H1 (cell line): ENCODE measurements around the gene HOXA10. TPM values are rescaled to one million over a fixed set of nuclear protein-coding genes. Genes with fewer than 3 reads are reported as not detected.
A peak's percentile ranks its signal among the peaks of the same experiment; 100 is the strongest.

Experiments used
- CTCF ChIA-PET: fragments of 300-600 bp; sonication (Branson Sonifier 250); formaldehyde crosslinking; loops from one replicate; lab custom pipeline; 2021; ENCODE audit not compliant: partially characterized antibody; lab: Charles Lee
- POLR2A ChIA-PET: fragments of 300-600 bp; sonication (Branson Sonifier 250); formaldehyde crosslinking; loops from one replicate; lab custom pipeline; 2021; ENCODE audit warnings: inconsistent platforms; ENCODE audit not compliant: partially characterized antibody; lab: Charles Lee
- DNase-seq, 2 experiments: peaks; one replicate each; pipeline versions ENCODE4 v3.0.0 to v3.0.0-alpha.2; 2010 to 2022; ENCODE audit warnings: low spot score in 2 of 2, low read depth in 1 of 2, mixed read lengths in 1 of 2
- FAIRE-seq: peaks from 2 replicates; lab custom pipeline; 2011; peaks lifted over from hg19 to GRCh38; lab: Jason Lieb, UNC
- H2AFZ ChIP-seq: 2 replicates; pipeline ENCODE4 v1.8.1; 2012; ENCODE audit warnings: low read length, inconsistent platforms
- H2AK5ac ChIP-seq: 2 replicates; pipeline ENCODE4 v1.6.1; 2013; ENCODE audit warnings: low read depth, low read length
- H2BK120ac ChIP-seq: replicated peaks from 2 replicates; pipeline ENCODE3; 2013; ENCODE audit warnings: low read depth, low read length, inconsistent platforms
- H2BK12ac ChIP-seq: 2 replicates; pipeline ENCODE4 v1.6.1; 2013; ENCODE audit warnings: low read depth, low read length
- H2BK15ac ChIP-seq: 2 replicates; pipeline ENCODE4 v1.6.1; 2013; ENCODE audit warnings: low read length
- H2BK20ac ChIP-seq: 2 replicates; pipeline ENCODE4 v1.6.1; 2013; ENCODE audit warnings: low read length
- H2BK5ac ChIP-seq: 2 replicates; pipeline ENCODE4 v1.6.1; 2013; ENCODE audit warnings: low read depth, low read length
- H3K14ac ChIP-seq: 2 replicates; pipeline ENCODE4 v1.6.1; 2013; ENCODE audit warnings: inconsistent platforms; ENCODE audit not compliant: insufficient read length
- H3K18ac ChIP-seq: 2 replicates; pipeline ENCODE4 v1.6.1; 2013; ENCODE audit warnings: low read length; ENCODE audit errors: extremely low read depth
- H3K23ac ChIP-seq: 2 replicates; pipeline ENCODE4 v1.6.1; 2013; ENCODE audit warnings: inconsistent platforms; ENCODE audit not compliant: insufficient read length
- H3K23me2 ChIP-seq: 2 replicates; pipeline ENCODE4 v1.6.1; 2013; ENCODE audit warnings: low read depth, low read length
- H3K27ac ChIP-seq: 2 replicates; pipeline ENCODE4 v1.6.1; 2011; ENCODE audit warnings: low read depth, low read length, inconsistent platforms
- H3K27me3 ChIP-seq, 4 experiments: replicated peaks in 1 of 4; 1 replicate in 1 of 4; 2 replicates in 3 of 4; pipeline versions ENCODE4 v1.6.1 to v1.8.1; 2011 to 2013; ENCODE audit warnings: low read length in 3 of 4, mild to moderate bottlenecking in 3 of 4, inconsistent platforms in 2 of 4, mixed read lengths in 2 of 4, moderate library complexity in 1 of 4; ENCODE audit not compliant: control insufficient read depth in 3 of 4, insufficient read depth in 3 of 4; ENCODE audit errors: extremely low read depth in 1 of 4
- H3K36me3 ChIP-seq, 4 experiments: 2 replicates each; pipeline versions ENCODE4 v1.6.1 to v1.8.1; 2011 to 2013; ENCODE audit warnings: mild to moderate bottlenecking in 4 of 4, low read length in 3 of 4, moderate library complexity in 2 of 4, control low read depth in 1 of 4, inconsistent platforms in 1 of 4; ENCODE audit not compliant: insufficient read depth in 4 of 4, control insufficient read depth in 2 of 4
- H3K4ac ChIP-seq: replicated peaks from 2 replicates; pipeline ENCODE3; 2013; ENCODE audit warnings: low read length, low read depth, mixed read lengths, inconsistent platforms; ENCODE audit not compliant: insufficient read length
- H3K4me1 ChIP-seq, 4 experiments: replicated peaks in 1 of 4; 1 replicate in 1 of 4; 2 replicates in 3 of 4; pipeline versions ENCODE4 v1.6.1 to v1.8.1; 2011 to 2013; ENCODE audit warnings: low read length in 3 of 4, inconsistent platforms in 2 of 4, mixed read lengths in 1 of 4; ENCODE audit not compliant: insufficient read depth in 4 of 4, control insufficient read depth in 3 of 4
- H3K4me2 ChIP-seq, 2 experiments: 2 replicates each; pipeline versions ENCODE4 v1.6.1 to v1.8.1; 2011 to 2013; ENCODE audit warnings: low read depth in 2 of 2, low read length in 2 of 2, control low read depth in 1 of 2, inconsistent platforms in 1 of 2, mild to moderate bottlenecking in 1 of 2; ENCODE audit not compliant: insufficient read depth in 1 of 2
- H3K4me3 ChIP-seq, 4 experiments: fragments of 200-600, 300-600 bp in 1 of 4; sonication (generic), shearing (Covaris generic), sonication (Bioruptor Twin) in 1 of 4; 2 replicates each; pipeline versions ENCODE4 v1.5.1 to v1.8.1; 2011 to 2016; ENCODE audit warnings: low read length in 4 of 4, low read depth in 3 of 4, control low read depth in 2 of 4, inconsistent platforms in 2 of 4, mild to moderate bottlenecking in 2 of 4, mixed read lengths in 1 of 4, moderate library complexity in 1 of 4; ENCODE audit not compliant: insufficient read depth in 2 of 4; ENCODE audit errors: extremely low read depth in 1 of 4
- H3K56ac ChIP-seq: replicated peaks from 2 replicates; pipeline ENCODE3; 2013; ENCODE audit warnings: low read depth, mild to moderate bottlenecking, mixed read lengths, low read length, inconsistent platforms; ENCODE audit not compliant: insufficient read length
- H3K79me1 ChIP-seq: 2 replicates; pipeline ENCODE4 v1.6.1; 2013; ENCODE audit warnings: low read depth, low read length, control low read depth
- H3K79me2 ChIP-seq, 2 experiments: 2 replicates each; pipeline versions ENCODE4 v1.6.1 to v1.8.1; 2012 to 2013; ENCODE audit warnings: low read length in 2 of 2, mild to moderate bottlenecking in 2 of 2, inconsistent platforms in 1 of 2; ENCODE audit not compliant: insufficient read depth in 2 of 2, control insufficient read depth in 1 of 2
- H3K9ac ChIP-seq, 4 experiments: replicated peaks in 1 of 4; 1 replicate in 1 of 4; 2 replicates in 3 of 4; pipeline versions ENCODE4 v1.6.1 to v1.8.1; 2011 to 2013; ENCODE audit warnings: low read depth in 3 of 4, low read length in 3 of 4, control low read depth in 2 of 4, mild to moderate bottlenecking in 2 of 4, moderate library complexity in 2 of 4, inconsistent platforms in 1 of 4; ENCODE audit errors: extremely low read depth in 1 of 4
- H3K9me3 ChIP-seq, 2 experiments: 2 replicates each; pipeline versions ENCODE4 v1.6.1 to v1.8.1; 2012 to 2013; ENCODE audit warnings: mild to moderate bottlenecking in 2 of 2, moderate library complexity in 2 of 2, control low read depth in 1 of 2, inconsistent platforms in 1 of 2, low read depth in 1 of 2, low read length in 1 of 2, mixed read lengths in 1 of 2; ENCODE audit not compliant: insufficient read depth in 2 of 2
- H4K20me1 ChIP-seq, 2 experiments: replicated peaks in 1 of 2; 2 replicates each; pipeline versions ENCODE3 to v1.8.1; 2011 to 2013; ENCODE audit warnings: inconsistent platforms in 2 of 2, low read length in 2 of 2, mild to moderate bottlenecking in 1 of 2; ENCODE audit not compliant: insufficient read depth in 2 of 2, control insufficient read depth in 1 of 2
- H4K5ac ChIP-seq: 2 replicates; pipeline ENCODE4 v1.6.1; 2013; ENCODE audit warnings: low read length, low read depth, mixed read lengths, inconsistent platforms; ENCODE audit not compliant: insufficient read length
- H4K8ac ChIP-seq: 2 replicates; pipeline ENCODE4 v1.8.0; 2013; ENCODE audit warnings: mild to moderate bottlenecking, moderate library complexity, low read length, inconsistent platforms; ENCODE audit not compliant: insufficient read depth; ENCODE audit errors: extremely low read depth
- H4K91ac ChIP-seq: replicated peaks from 2 replicates; pipeline ENCODE3; 2013; ENCODE audit warnings: low read length, mixed read lengths, inconsistent platforms; ENCODE audit not compliant: insufficient read length
- BACH1 ChIP-seq: IDR thresholded peaks from 2 replicates; pipeline ENCODE4 v1.6.1; 2012; ENCODE audit warnings: low read length, improper control_type of control experiment
- BCL11A ChIP-seq, 2 experiments: IDR thresholded peaks; one replicate each; pipeline ENCODE4 v1.6.1; 2011; ENCODE audit warnings: low read depth in 2 of 2, low read length in 2 of 2, mild to moderate bottlenecking in 2 of 2
- CTBP2 ChIP-seq: IDR thresholded peaks from 2 replicates; pipeline ENCODE4 v1.7.0; 2011; ENCODE audit warnings: borderline replicate concordance, mild to moderate bottlenecking, moderate library complexity, mixed read lengths, low read length; ENCODE audit not compliant: insufficient read depth, insufficient read length
- EP300 ChIP-seq, 2 experiments: IDR thresholded peaks; 1 replicate in 1 of 2; 2 replicates in 1 of 2; pipeline ENCODE4 v1.6.1; 2011 to 2012; ENCODE audit warnings: low read depth in 2 of 2, low read length in 2 of 2, mild to moderate bottlenecking in 2 of 2, borderline replicate concordance in 1 of 2, inconsistent platforms in 1 of 2, moderate library complexity in 1 of 2
- MAFK ChIP-seq: IDR thresholded peaks from 2 replicates; pipeline ENCODE4 v1.6.1; 2012; ENCODE audit warnings: low read depth, mild to moderate bottlenecking, improper control_type of control experiment, low read length
- NANOG ChIP-seq: IDR thresholded peaks from 2 replicates; pipeline ENCODE4 v1.6.1; 2011; ENCODE audit warnings: low read length, low read depth, mild to moderate bottlenecking, inconsistent platforms; ENCODE audit not compliant: insufficient read depth, poor library complexity, severe bottlenecking
- POLR2A ChIP-seq, 2 experiments: IDR thresholded peaks; 1 replicate in 1 of 2; 2 replicates in 1 of 2; pipeline ENCODE4 v1.6.1; 2011; ENCODE audit warnings: low read depth in 2 of 2, low read length in 2 of 2, mild to moderate bottlenecking in 2 of 2; ENCODE audit errors: control extremely low read depth in 1 of 2
- RBBP5 ChIP-seq: IDR thresholded peaks from 2 replicates; pipeline ENCODE4 v1.7.1; 2012; ENCODE audit warnings: low read depth, mild to moderate bottlenecking, inconsistent platforms, low read length, moderate library complexity, borderline replicate concordance
- RXRA ChIP-seq: IDR thresholded peaks from 2 replicates; pipeline ENCODE4 v1.6.1; 2011; ENCODE audit warnings: low read depth, mild to moderate bottlenecking, low read length, moderate library complexity; ENCODE audit not compliant: insufficient read depth
- SAP30 ChIP-seq: fragments of 300-600 bp; sonication (generic); IDR thresholded peaks from 2 replicates; pipeline ENCODE4 v1.7.1; 2012; ENCODE audit warnings: low read length, moderate library complexity, mild to moderate bottlenecking, inconsistent platforms; ENCODE audit not compliant: insufficient read depth, insufficient replicate concordance
- WGBS, 2 experiments: shearing (Covaris generic) in 1 of 2; methylation state at CpG; one replicate each; pipeline versions ENCODE4 v1.1.6 to v1.1.7; 2013 to 2015; ENCODE audit warnings: low lambda C conversion rate in 2 of 2, mixed read lengths in 2 of 2, inconsistent platforms in 1 of 2, low coverage in 1 of 2, missing lambda C conversion rate in 1 of 2; ENCODE audit not compliant: insufficient replicate concordance in 2 of 2, insufficient coverage in 1 of 2, insufficient read length in 1 of 2; ENCODE audit errors: extremely low coverage in 1 of 2, missing lambda C conversion rate in 1 of 2; 5-methylcytosine and 5-hydroxymethylcytosine counted together
- polyA plus RNA-seq, 7 experiments: library from polyadenylated mRNA; depleted of rRNA in 3 of 7; stranded (reverse) in 5 of 7; unstranded in 2 of 7; fragments of >200 nt in 5 of 7; fragments of 200-250 nt in 2 of 7; gene quantifications; 1 replicate in 5 of 7; 2 replicates in 1 of 7; 4 replicates in 1 of 7; pipeline versions ENCODE4 v1.2.1 to v1.2.3, GENCODE V29; 2011 to 2013; ENCODE audit warnings: missing spikeins in 2 of 7, mixed read lengths in 2 of 7
- total RNA-seq: library from RNA; stranded (reverse); fragmentation: NEBNext Ultra II Directional; extraction: Animal tissue kit (Norgen Biotek cat#: 25700); gene quantifications from 2 replicates; pipeline ENCODE4 v1.2.1, GENCODE V29; 2021
- TF ChIP-seq, protein P1 (sequence below): IDR thresholded peaks from 2 replicates; pipeline ENCODE4 v1.6.1; 2011; ENCODE audit warnings: low read depth, mild to moderate bottlenecking, low read length; ENCODE audit not compliant: insufficient read depth

HOXA10 gene
- total and polyA plus RNA-seq, 2 of the 8 experiments (the other 6 are each of a cell fraction or from before 2014, with no cell fraction given), result not detected

DNA sequence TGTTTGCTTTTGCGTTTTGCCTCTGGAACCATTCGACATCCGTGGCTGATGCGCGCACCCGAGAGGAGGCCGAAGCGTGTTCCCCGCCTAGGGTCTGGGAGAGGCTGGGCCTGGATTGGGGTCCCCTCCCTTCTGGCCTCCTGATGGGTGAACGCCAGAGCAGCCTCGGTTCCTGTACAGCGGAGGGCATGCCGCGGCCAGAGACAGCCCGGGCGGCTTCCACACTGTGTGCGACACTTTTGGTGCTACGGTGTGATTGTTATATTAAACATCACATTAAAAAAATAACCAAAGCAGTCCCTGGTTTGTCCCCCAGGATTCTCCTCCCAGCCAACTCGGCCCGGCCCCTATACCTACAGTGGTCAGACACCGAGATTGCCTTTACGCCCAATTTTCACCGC is 14.0 kb downstream of the HOXA10 start:
- H3K27ac ChIP-seq, result no peak overlapping the region
- peak overlapping the region in 1 of 4 experiments; percentile 60; a peak in 2 of 8 replicates for H3K4me3 ChIP-seq
- WGBS, 2 experiments, result 50% methylated on average over 23 of the region's 23 CpGs; no CpG with 5 or more reads in 1 of the 2 experiments

More for the DNA sequence above, 14.0 kb downstream of the HOXA10 start:
- CTCF ChIA-PET, result interaction anchor here (0.6 to 4.4 kb wide), 25 partner anchors 8 to 791 kb away, joined by 3 to 80 read pairs (median 5); partner anchors contain the start of genes HOXA3, HOXA5 and HOXA6
- DNase-seq, result peak in 1 of 2 experiments; percentile 48
- Histone ChIP-seq H3K23ac (no peak overlapping the region), H2AFZ (no peak overlapping the region), H4K91ac (no peak overlapping the region), H3K79me1 (no peaks in the 10 kb centered on the region), H3K14ac (no peak overlapping the region), H3K9ac (no peak overlapping the region), H3K4me2 (peak overlapping the region; percentile 0 to 77; a peak in 2 of 4 replicates), H2AK5ac (no peak overlapping the region), H3K36me3 (peaks cover 0 to 28% (median 0%) of the 10 kb centered on the region in 4 experiments; a peak in 1 of 8 replicates), H4K5ac (no peak overlapping the region), H3K4me1 (peaks cover 0 to 2% (median 0%) of the 10 kb centered on the region in 4 experiments; a peak in 4 of 7 replicates), H2BK20ac (no peak overlapping the region), H3K56ac (no peak overlapping the region), H3K79me2 (no peaks in the 10 kb centered on the region)
- no peak for FAIRE-seq
- no peak for TF ChIP-seq BCL11A (IDR thresholded peaks at IDR 0.05; ENCODE audit: low read depth in 2 of 2, low read length in 2 of 2)
- TF ChIP-seq, protein P1, sequence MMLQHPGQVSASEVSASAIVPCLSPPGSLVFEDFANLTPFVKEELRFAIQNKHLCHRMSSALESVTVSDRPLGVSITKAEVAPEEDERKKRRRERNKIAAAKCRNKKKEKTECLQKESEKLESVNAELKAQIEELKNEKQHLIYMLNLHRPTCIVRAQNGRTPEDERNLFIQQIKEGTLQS, result no peak
- no peak for TF ChIP-seq CTBP2
- TF ChIP-seq EP300 (IDR thresholded peaks at IDR 0.05; ENCODE audit: borderline replicate concordance in 1 of 2, low read depth in 2 of 2, low read length in 2 of 2), result no peak
- TF ChIP-seq RBBP5, result no peak
- TF ChIP-seq NANOG, result no peak
- no peak for TF ChIP-seq BACH1
- no peak for TF ChIP-seq SAP30
- TF ChIP-seq POLR2A (IDR thresholded peaks at IDR 0.05; ENCODE audit: control extremely low read depth in 1 of 2, low read depth in 2 of 2, low read length in 2 of 2), result no peak
- TF ChIP-seq MAFK, result no peak
- TF ChIP-seq RXRA, result no peak
- TF ChIP-seq, all 59 proteins: peak for 0
- POLR2A ChIA-PET, result no interaction called here
- peaks cover 0 to 14% of the 10 kb centered on the region in 2 experiments; a peak in 1 of 4 replicates for H3K9me3 ChIP-seq
- H3K18ac ChIP-seq, result no peak overlapping the region
- no peak overlapping the region for H3K4ac ChIP-seq
- no peak overlapping the region for H2BK12ac ChIP-seq
- no peak overlapping the region for H2BK120ac ChIP-seq
- H2BK15ac ChIP-seq, result no peak overlapping the region
- peaks cover 18 to 28% of the 10 kb centered on the region in 2 experiments for H4K20me1 ChIP-seq
- H3K23me2 ChIP-seq, result no peaks in the 10 kb centered on the region
- no peak overlapping the region for H2BK5ac ChIP-seq
- H3K27me3 ChIP-seq, result peaks cover 98 to 100% (median 99%) of the 10 kb centered on the region in 4 experiments
- H4K8ac ChIP-seq, result no peak overlapping the region
